OCI-LY7 (cell line): Measurements from ENCODE around the gene FOXJ3. TPM values are rescaled to one million over a fixed set of nuclear protein-coding genes. Genes with fewer than 3 reads are reported as not detected.
A peak's percentile ranks its signal among the peaks of the same experiment; 100 is the strongest.

ENCODE experiments used
- BruUV-seq: library from RNA; stranded (reverse); fragments of 400-500 nt; replicated peaks from 2 replicates; lab custom pipeline; 2021; lab: Mats Ljungman, UMichigan
- CTCF ChIA-PET: fragments of 300-600 bp; sonication (Branson Sonifier 250); formaldehyde crosslinking; loops from one replicate; lab custom pipeline; 2022; ENCODE audit warnings: antibody characterized with exemption; ENCODE audit not compliant: unreplicated experiment; lab: Charles Lee
- POLR2A ChIA-PET: fragments of 300-600 bp; sonication (Branson Sonifier 250); formaldehyde crosslinking; loops from one replicate; lab custom pipeline; 2022; ENCODE audit warnings: antibody characterized with exemption; lab: Charles Lee
- DNase-seq: peaks from one replicate; pipeline ENCODE4 v3.0.0-alpha.2; 2015; ENCODE audit warnings: low spot score
- H2AFZ ChIP-seq: fragments of 200-600 bp; sonication (generic), shearing (Covaris generic); 2 replicates; pipeline ENCODE4 v1.6.1; 2014; ENCODE audit warnings: mild to moderate bottlenecking, antibody characterized with exemption, low read length, moderate library complexity
- H3K27ac ChIP-seq: fragments of 200-600 bp; sonication (generic); 2 replicates; pipeline ENCODE4 v1.5.1; 2014; ENCODE audit warnings: mixed run types, low read depth, mild to moderate bottlenecking, moderate library complexity, low read length, inconsistent platforms; ENCODE audit not compliant: poor library complexity, severe bottlenecking
- H3K36me3 ChIP-seq: fragments of 200-600 bp; sonication (generic); 2 replicates; pipeline ENCODE4 v1.6.1; 2014; ENCODE audit warnings: mild to moderate bottlenecking, antibody characterized with exemption, low read length, moderate library complexity, mixed read lengths; ENCODE audit not compliant: insufficient read depth
- H3K4me1 ChIP-seq: fragments of 200-600 bp; sonication (generic); 2 replicates; pipeline ENCODE4 v1.5.1; 2014; ENCODE audit warnings: mild to moderate bottlenecking, low read length; ENCODE audit not compliant: insufficient read depth, poor library complexity, severe bottlenecking
- H3K4me2 ChIP-seq: fragments of 200-600 bp; sonication (generic); 2 replicates; pipeline ENCODE4 v1.6.1; 2014; ENCODE audit warnings: mild to moderate bottlenecking, low read length
- H3K4me3 ChIP-seq: fragments of 200-600 bp; sonication (generic); 2 replicates; pipeline ENCODE4 v1.5.1; 2014; ENCODE audit warnings: mild to moderate bottlenecking, low read depth, low read length; ENCODE audit not compliant: poor library complexity, severe bottlenecking
- H3K79me2 ChIP-seq: fragments of 200-600 bp; sonication (generic); 2 replicates; pipeline ENCODE4 v1.6.1; 2016; ENCODE audit warnings: low read depth, mild to moderate bottlenecking, low read length, moderate library complexity, mixed read lengths; ENCODE audit not compliant: insufficient read depth
- H3K9me2 ChIP-seq: fragments of 200-600 bp; sonication (generic); 2 replicates; pipeline ENCODE4 v1.6.1; 2016; ENCODE audit warnings: mild to moderate bottlenecking, low read length, mixed read lengths; ENCODE audit not compliant: insufficient read depth
- H3K9me3 ChIP-seq: fragments of 200-600 bp; sonication (generic); 2 replicates; pipeline ENCODE4 v1.6.1; 2014; ENCODE audit warnings: mild to moderate bottlenecking, mixed run types, low read length, mixed read lengths
- H4K20me1 ChIP-seq: fragments of 200-600 bp; sonication (generic); 2 replicates; pipeline ENCODE4 v1.6.1; 2014; ENCODE audit warnings: mild to moderate bottlenecking, antibody characterized with exemption, low read length, moderate library complexity, mixed read lengths; ENCODE audit not compliant: insufficient read depth
- EZH2phosphoT487 ChIP-seq: fragments of 200-600 bp; sonication (generic); IDR thresholded peaks from 2 replicates; pipeline ENCODE4 v1.6.1; 2018; ENCODE audit warnings: low read depth, borderline replicate concordance, mild to moderate bottlenecking, mixed run types, antibody characterized with exemption, low read length, moderate library complexity, mixed read lengths
- intact Hi-C: fragments of 100-400 bp; cut with micrococcal nuclease; formaldehyde crosslinking; loops from one replicate; pipeline ENCODE4 v1.10.0; 2022; ENCODE audit not compliant: unreplicated experiment
- total RNA-seq, 2 experiments: library from RNA; depleted of rRNA in 1 of 2; stranded (reverse); fragments of >200 nt in 1 of 2; shearing (Covaris generic) in 1 of 2; gene quantifications; 2 replicates each; pipeline ENCODE4 v1.2.3, GENCODE V29; 2014 to 2022
- TF ChIP-seq, protein P1 (sequence below): fragments of 200-600 bp; sonication (generic); conservative IDR thresholded peaks from 2 replicates; pipeline ENCODE4 v1.5.1; 2014; ENCODE audit warnings: mild to moderate bottlenecking, antibody characterized with exemption, low read length, moderate library complexity, mixed read lengths

The FOXJ3 gene
- total RNA-seq, 2 experiments from 2014 or later, result 34.8 to 43.1 TPM

DNA sequence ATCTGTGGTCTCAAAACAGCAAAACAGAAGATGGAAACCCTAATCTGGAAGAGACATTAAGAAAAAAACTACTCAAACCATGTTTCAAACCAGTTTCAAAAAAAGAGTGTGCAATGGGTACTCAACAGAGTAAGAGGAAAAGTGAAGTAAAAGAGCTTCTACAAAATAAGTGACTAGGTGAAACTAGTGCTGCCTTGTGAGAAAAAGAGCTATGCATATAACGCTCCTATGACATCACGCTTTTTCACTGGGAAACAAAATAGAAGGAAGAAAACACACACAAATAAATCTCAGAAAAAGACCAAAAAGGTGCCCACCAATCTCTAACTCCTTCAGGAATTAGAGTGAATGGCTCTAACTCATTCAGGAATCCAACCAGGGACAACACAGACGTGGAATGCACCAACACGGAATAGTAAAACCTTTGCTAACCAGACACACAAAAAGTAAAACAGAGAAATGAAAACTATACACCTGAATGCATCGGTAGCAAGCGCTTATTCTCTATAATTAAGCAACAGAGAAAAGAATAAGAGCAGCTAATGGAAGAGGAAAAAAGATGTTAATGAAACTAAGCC lies 1.3 kb downstream of the FOXJ3 start:
- Histone ChIP-seq H3K4me3 (peak overlapping the region; percentile 97), H4K20me1 (peaks cover 37% of the 10 kb centered on the region), H3K4me2 (peak overlapping the region; percentile 81), H3K36me3 (peaks cover 10% of the 10 kb centered on the region), H2AFZ (no peak overlapping the region), H3K9me2 (no peaks in the 10 kb centered on the region), H3K27ac (peak overlapping the region; percentile 55), H3K4me1 (peaks cover 25% of the 10 kb centered on the region), H3K79me2 (peaks cover 69% of the 10 kb centered on the region), H3K9me3 (no peaks in the 10 kb centered on the region)
- POLR2A ChIA-PET, result interaction anchor here (0.5 to 1.3 kb wide), 3 partner anchors 8 to 1244 kb away, joined by 3 to 4 read pairs (median 3); no protein-coding TSS in a partner anchor
- BruUV-seq, result TSS peak; percentile 55
- no peak for TF ChIP-seq EZH2phosphoT487
- TF ChIP-seq, protein P1, sequence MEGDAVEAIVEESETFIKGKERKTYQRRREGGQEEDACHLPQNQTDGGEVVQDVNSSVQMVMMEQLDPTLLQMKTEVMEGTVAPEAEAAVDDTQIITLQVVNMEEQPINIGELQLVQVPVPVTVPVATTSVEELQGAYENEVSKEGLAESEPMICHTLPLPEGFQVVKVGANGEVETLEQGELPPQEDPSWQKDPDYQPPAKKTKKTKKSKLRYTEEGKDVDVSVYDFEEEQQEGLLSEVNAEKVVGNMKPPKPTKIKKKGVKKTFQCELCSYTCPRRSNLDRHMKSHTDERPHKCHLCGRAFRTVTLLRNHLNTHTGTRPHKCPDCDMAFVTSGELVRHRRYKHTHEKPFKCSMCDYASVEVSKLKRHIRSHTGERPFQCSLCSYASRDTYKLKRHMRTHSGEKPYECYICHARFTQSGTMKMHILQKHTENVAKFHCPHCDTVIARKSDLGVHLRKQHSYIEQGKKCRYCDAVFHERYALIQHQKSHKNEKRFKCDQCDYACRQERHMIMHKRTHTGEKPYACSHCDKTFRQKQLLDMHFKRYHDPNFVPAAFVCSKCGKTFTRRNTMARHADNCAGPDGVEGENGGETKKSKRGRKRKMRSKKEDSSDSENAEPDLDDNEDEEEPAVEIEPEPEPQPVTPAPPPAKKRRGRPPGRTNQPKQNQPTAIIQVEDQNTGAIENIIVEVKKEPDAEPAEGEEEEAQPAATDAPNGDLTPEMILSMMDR, result no peak
- intact Hi-C loops, result loop anchor here (2.0 to 10.0 kb wide), 3 partner anchors 123 to 431 kb away; partner anchors contain the start of genes C1orf50, P3H1, PPCS and ZMYND12
- peak; percentile 10 for DNase-seq
- CTCF ChIA-PET, result no interaction called here

DNA sequence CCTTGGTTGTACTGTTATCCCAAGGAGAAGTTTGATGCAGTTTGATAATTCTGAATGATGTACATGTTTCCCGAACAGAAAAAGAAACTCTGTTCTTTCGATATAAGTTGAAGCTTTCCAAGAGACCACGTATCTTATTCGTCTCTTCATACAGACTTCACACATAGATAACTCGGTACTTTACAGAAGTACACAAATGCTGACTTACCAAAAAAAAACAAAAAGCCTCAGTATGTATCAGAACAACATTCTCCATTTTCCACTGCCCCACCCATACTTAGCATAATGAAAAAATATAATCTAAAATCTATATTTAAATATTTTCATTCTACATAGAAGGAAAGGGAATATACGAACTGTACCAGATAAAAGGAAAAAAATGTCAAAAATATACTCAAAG lies 2.2 kb downstream of the FOXJ3 start:
- ChIA-PET POLR2A (interaction anchor here (0.8 kb wide), 1 partner anchor 324 kb away, joined by 3 read pairs; no protein-coding TSS in a partner anchor), CTCF (no interaction called here)
- H3K9me2 ChIP-seq, result no peaks in the 10 kb centered on the region
- no peak overlapping the region for H2AFZ ChIP-seq
- peaks cover 25% of the 10 kb centered on the region for H3K4me1 ChIP-seq
- no peaks in the 10 kb centered on the region for H3K9me3 ChIP-seq
- H3K36me3 ChIP-seq, result peaks cover 11% of the 10 kb centered on the region
- peak overlapping the region; percentile 97 for H3K4me3 ChIP-seq
- TF ChIP-seq, protein P1, result no peak
- no peak for TF ChIP-seq EZH2phosphoT487
- intact Hi-C loops, result loop anchor here (10.0 kb wide), 1 partner anchor 432 kb away; the partner anchor contains the start of genes C1orf50 and P3H1
- H3K79me2 ChIP-seq, result peaks cover 77% of the 10 kb centered on the region
- H3K4me2 ChIP-seq, result peak overlapping the region; percentile 81
- BruUV-seq, result no TSS peak
- H3K27ac ChIP-seq, result no peak overlapping the region
- no peak for DNase-seq
- H4K20me1 ChIP-seq, result peaks cover 45% of the 10 kb centered on the region

DNA sequence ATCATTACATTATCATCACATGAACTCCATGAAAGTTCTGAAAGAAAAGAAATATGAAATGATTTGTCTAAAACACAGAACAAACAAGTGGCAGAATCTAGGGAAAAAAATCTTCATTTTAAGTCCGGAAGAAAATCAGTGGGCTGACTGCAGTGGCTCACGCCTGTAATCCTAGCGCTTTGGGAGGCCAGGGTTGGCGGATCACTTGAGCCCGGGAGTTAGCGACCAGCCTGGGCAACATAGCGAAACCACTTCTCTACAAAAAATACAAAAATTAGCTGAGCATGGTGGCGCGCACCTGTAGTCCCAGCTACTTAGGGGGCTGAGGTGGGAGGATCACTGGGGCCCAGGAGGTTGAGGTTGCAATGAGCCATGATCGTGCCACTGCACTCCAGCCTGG lies 4.8 kb downstream of the FOXJ3 start:
- Histone ChIP-seq H3K4me1 (peaks cover 17% of the 10 kb centered on the region), H3K27ac (no peak overlapping the region), H4K20me1 (peaks cover 68% of the 10 kb centered on the region), H3K4me3 (no peak overlapping the region), H3K9me2 (no peaks in the 10 kb centered on the region), H2AFZ (no peak overlapping the region), H3K79me2 (peaks cover 98% of the 10 kb centered on the region), H3K36me3 (peaks cover 11% of the 10 kb centered on the region), H3K9me3 (no peaks in the 10 kb centered on the region), H3K4me2 (no peak overlapping the region)
- intact Hi-C loops, result loop anchor here (10.0 kb wide), 1 partner anchor 435 kb away; the partner anchor contains the start of genes C1orf50 and P3H1
- TF ChIP-seq, protein P1, result no peak
- TF ChIP-seq EZH2phosphoT487, result no peak
- DNase-seq, result no peak
- CTCF ChIA-PET, result no interaction called here
- BruUV-seq, result no TSS peak
- POLR2A ChIA-PET, result interaction anchor here (1.4 kb wide), 1 partner anchor 14 kb away, joined by 3 read pairs; no protein-coding TSS in a partner anchor
